ENCODE data around the gene ELOVL5.

Gene ELOVL5

DNA sequence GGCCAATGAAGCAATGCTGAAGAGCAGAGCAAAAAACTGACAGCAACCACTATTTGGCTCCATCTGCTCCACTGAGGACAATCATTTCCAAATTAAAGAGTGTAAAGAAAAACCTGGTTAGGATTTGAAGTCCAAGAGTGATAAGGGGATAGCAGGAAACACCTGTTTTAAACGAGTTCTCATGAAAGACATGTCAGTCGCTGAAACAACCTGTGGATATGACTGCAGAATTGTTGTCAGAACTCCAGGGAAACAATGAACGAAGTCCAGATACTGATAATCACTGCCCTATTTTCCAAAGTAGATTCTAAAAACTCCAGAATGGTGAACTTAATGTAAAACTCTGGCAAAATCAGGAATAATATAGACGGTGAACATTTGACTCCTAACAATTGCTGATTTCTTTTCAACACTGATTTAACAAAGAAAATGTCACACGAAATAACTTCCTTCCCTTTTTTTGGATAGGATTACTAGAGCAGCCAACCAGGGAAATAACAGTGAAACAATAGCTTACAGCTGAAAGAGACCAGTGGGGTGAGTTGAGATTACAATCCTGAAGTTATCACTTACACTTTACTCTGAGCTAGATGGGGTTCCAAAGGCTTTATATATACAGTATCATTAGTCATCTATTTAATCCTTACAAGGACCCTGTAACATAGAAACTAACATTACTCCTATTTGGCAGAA, 83.7 kb downstream of the ELOVL5 start:
- DNase-seq, result no peak

DNA sequence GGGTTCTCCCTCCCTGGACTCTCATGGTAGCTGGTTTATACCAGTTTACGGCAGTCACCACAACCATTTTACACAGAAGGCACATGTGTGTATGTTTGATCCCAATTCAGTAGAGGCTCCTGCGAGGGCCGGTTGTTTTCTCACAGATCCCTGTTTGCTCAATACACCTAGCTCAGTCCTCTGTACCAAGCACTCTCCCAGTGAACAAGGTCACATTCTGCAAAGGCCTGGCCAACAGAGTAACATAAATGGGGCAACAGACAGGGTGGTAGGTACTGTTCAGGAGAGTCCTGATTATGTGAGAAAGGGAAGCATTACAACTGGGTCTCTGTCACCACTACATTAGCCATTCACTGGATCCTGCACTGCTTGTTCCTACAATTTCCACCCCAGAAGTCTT, 84.4 kb downstream of the ELOVL5 start:
- no peak for DNase-seq

DNA sequence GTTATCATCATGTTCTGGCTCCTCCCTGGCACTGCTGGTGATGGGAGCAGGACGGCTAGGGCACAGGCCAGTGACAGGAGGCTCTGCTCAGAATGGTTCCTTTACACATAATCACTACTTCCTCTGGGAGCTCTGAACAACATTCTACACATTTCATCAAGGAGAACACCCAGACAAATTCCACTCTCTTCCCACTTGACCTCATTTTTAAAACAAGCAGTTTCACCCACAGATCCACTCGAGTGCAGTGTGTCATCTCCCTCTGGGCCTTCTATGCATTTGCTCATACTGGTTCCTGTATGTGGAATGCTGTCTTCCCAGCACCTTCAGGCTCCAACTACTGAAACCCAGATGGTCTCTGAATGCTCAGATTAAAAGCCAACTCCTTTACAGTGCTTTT, 84.8 kb downstream of the ELOVL5 start:
- DNase-seq, result no peak

DNA sequence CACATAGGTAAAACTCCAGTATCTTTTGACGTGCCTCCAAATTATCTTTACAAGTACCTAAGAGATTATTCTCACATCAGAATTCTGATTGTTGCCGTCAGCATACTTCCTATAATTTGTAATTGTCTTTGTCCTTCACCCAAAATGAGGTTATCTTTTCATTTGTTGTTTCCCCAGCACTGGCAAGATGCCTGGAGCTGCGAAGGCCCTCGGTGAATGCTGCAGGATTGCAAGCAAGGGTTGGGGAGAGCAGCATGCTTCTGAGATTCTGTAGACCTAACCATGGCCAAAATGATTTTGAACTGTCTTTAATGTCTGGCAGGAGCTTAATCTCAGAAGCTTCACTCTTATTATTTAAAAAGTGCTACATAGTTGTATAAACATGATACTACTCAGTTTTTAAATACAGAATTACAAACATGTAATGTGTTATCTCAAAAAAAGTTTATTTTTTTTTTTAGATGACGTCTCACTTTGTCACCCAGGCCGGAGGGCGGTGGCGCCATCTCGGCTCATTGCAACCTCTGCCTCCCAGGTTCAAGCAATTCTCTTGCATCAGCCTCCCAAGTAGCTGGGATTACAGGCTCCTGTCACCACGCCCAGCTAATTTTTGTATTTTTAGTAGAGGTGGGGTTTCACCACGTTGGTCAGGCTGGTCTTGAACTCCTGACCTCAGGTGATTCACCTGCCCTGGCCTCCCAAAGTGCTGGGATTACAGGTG, 88.7 kb downstream of the ELOVL5 start:
- DNase-seq, result no peak

DNA sequence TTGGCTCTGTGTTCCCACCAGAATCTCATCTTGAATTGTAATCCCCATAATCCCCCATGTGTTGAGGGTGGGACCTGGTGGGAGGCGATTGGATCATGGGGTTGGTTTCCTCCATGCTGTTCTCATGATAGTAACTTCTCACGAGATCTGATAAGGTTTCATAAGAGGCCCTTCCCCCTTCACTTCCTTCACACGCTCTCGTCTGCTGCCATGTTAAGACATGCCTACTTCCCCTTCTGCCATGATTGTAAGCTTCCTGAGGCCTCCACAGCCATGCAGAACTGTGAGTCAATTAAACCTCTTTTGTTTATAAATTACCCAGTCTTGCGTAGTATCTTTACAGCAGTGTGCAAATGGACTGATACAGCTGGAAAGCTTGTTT, 90.0 kb downstream of the ELOVL5 start:
- no peak for DNase-seq

DNA sequence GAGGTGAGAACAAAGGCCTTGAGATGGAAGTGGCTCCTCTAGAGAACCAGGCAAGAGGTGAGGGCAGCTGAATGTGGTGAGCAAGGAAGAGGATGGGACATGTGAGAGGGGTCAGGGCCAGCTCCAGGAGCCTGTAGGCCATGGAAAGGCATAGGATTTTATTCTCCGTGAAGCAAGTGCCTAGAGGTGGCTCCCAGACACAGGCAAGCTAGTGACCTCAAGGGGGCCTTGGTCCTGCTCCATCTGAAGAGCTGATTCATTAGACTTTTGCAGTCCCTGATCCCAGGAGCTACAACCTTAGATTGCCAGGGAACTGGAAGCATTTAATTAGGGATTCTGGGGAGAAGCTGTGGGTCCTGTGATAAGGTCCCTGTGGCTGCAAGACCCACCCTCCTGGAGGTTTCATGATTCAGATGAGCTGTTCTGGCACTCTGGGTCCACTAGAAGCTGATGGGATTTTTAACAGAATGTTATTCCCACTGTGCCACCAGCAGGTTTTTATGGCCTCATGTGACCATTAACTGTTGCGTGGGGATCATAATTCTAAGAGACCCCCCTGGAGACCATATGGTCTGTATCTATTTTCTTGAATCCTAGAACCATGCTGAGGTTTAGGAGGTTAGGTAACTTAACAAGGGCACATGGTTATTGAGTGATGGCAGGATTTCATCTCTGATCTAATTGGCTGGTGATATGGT, 90.5 kb downstream of the ELOVL5 start:
- DNase-seq, result no peak

DNA sequence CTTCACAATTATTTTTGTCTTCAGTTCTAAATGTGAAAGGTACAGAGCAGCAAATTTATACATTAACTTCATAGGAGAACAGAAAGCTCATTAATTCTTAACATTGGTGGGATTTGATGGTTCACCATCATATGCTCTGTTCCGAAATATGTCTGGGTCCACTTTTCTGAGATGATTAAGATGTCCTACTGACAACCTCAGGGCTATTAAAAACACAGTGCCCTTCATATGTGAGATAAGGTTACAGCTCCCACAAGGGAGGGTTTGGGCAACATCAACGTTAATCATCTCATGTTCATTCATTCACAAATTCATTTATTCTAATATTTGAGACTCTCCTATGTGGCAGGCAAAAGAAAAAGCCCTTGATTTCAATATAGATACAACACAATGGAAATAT, 91.2 kb downstream of the ELOVL5 start:
- no peak for DNase-seq

DNA sequence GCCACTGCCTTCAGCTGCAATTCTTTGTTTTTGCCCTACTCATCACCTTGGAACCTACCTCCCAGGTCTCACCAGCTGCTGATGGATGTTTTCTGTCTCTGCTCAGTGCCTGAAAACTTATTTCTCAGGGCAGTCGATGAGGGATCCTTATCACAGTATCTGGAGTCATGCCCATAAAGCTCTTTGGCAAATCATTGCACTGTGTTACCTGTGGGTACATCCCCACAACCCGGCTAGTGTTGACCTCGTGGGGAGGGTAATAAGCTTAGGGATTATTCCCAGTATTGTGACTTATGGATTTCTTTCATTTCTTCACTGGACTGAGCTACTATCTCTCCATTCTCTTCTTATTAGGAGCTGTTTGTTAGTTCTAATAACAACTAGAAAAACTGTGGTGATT, 91.7 kb downstream of the ELOVL5 start:
- DNase-seq, result no peak

DNA sequence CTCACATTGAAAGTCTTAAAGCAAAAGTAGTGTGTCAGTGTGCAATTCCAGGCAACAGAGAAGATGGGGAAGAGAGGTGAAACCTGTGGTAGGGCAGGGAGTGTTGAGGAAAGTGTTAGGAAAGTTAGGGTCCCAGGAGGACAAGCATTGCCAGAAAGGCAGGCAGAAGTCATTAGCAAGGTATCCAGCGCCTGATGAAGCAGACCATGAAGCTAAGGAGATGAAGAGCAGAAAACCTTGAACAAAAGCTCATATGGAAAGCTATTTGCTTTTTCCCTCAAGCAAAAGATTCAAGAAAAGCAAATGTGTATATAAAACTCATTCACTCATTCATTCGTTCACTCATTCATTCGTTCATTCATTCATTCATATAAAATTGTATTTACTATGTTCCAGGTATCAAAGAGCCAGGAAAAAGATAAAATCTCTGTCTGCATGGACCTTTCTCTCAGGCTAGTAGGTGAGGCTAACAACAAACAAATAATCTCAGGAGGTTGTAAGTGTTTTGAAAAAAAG, 96.5 kb downstream of the ELOVL5 start:
- DNase-seq, result no peak

DNA sequence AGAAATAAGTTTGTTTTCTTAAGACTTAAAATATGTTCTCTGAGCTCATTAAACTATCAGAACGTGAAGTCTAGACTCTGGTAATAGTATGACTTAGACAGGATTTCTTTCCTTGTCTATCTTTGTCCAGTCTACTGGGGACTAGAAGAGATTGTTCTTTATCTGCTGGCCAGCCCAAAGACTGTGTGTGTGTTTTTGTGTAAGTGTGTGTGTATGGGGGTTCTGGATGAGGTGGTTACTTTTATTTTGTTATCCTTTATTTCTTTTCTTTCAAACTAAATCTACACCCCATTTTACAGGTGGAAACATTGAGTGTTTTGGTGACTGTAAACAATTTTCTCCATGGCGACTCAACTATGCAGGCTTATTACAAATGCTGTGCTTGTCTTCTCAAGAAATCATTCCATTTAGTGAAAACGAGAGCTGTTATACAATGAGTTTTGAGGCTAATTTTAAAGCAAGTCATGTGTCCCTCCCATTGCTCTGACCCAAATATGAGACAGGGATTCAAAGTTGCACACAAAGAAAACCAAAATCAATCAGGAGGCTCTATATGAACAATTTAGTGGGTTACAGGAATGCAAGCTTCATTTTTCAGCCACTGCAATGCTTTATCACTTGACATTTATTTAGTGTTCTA, 97.6 kb downstream of the ELOVL5 start:
- DNase-seq, result no peak

DNA sequence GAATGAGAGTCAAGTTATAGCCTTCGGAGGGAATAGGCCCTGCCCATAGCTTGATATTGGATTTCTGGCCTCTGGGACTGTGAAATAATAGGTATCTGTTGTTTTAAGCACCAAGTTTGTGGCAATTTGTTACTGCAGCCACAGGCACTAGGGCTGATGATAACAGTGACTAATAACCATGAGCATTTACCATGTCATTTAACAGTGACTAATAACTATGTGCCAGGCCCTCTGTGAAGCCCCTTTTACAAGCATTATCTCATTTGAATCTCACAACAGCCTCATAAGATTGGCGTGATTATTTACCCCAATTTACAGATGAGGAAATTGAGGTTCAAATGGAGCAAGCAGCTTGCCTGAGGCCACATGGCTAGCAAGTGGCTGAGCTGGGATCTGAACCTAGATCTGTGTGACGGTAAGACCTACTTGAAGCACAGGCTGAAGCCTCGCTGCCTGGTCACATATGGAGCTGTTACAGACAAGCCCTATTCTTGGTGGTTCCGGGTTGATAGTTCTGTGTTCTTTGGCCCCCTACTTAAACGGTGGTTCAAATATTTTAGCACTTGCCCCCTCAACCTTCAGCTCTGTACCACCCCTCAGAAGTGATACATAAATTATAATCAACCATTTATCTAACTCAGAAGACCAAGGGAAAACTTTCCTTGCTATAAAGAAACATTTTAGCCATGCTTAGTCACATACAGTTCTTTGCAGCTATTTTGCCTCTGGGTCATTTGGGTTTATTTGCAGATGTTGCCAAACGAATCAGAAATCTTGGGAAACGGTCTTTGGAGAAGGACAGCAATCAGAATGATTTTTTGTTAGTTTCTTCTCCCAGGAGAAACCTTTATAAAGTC, 98.3 kb downstream of the ELOVL5 start:
- DNase-seq, result no peak

DNA sequence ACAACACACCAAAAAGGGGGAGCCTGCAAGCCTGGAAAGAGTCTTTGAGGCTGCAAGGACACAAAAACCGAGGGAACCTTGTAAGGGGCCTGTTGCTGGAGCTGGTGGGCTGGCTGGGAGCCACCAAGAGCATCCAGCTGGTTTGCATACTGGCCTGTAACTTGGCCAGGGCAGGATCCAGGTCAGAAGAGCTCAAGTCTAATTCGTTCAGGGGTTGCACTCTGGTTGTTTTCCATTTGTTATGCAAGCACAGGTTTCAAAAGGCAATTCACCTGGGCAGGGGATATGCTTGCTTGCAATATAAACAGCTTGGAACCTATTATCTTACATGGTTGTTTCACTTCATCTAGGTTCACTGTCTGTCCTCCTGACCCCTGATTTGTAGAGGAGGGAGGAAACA, 101.8 kb downstream of the ELOVL5 start:
- no peak for DNase-seq

DNA sequence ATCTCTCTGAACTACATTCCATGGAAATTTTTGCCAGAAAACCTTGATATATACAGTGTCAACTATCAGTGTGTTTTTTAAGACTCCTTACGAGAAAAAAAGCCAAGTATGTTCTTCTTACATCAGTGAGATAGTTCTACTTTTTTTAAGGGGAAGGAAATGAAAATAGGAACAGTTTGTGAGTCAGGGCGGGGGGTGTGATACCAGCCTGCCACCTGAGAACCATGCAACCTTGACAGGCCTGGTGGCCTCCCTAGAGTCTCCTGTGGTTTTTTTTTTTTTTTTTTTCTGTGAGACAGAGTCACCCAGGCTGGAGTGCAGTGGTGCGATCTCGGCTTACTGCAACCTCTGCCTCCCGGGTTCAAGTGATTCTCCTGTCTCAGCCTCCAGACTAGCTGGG, 103.8 kb downstream of the ELOVL5 start:
- DNase-seq, result no peak

DNA sequence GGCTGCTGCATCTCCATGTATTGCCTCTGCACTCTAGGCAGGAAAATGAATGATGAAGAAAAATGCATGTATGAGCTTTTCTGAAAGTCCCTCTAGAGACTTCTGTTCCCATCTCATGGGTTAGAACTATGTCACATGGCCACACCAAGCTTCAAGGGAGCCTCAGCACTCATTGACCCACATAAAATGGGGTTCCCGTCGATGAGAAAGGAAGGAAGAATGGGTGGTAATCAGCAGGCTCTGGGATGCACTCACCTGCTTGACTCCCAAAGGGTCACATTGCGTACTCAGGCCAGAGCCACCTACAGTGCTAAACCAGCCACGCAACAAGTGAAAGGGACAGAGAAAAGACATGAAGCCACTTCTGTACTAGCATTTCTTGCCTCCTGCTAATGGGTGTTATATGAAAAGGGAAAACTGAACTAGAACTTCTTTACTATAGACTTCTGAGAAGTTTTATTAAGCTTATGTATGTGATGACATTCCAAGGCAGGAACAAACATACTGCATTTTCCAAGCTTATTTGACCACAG, 104.3 kb downstream of the ELOVL5 start:
- no peak for DNase-seq

DNA sequence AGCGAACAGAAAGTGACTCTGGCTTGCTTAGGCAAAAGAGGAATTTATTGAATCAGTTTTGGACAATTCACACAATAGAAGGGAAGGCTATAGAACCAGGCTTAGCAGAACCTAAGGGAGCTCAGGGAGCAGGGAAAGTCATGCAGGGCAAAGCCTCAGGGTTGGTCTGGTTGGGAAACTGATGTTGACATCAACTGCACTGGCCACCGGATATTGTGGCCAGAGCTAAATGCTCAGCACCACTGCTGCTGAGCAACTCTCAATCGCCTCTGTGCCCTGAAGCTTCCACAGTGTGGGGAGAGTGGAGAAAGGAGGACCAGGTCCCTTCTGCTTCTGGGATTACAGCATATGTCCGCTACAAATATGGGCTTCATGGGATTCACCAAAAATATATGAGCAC, 106.8 kb downstream of the ELOVL5 start:
- no peak for DNase-seq

DNA sequence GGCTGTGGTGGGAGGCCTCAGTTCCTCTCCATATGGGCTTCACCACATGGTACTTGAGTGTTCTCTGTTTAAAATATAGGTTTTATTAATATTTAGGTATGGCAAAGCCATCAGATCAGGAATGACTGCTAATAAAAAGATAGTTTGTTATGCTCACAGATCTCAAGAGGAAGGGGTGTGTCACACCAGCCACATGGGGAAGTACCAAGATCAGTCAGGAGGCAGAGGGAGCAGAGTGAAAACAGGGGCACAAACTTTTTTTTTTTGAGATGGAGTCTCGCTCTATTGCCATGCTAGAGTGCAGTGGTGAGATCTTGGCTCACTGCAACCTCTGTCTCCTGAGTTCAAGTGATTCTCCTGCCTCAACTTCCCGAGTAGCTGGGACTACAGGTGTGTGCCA, 108.0 kb downstream of the ELOVL5 start:
- no peak for DNase-seq

DNA sequence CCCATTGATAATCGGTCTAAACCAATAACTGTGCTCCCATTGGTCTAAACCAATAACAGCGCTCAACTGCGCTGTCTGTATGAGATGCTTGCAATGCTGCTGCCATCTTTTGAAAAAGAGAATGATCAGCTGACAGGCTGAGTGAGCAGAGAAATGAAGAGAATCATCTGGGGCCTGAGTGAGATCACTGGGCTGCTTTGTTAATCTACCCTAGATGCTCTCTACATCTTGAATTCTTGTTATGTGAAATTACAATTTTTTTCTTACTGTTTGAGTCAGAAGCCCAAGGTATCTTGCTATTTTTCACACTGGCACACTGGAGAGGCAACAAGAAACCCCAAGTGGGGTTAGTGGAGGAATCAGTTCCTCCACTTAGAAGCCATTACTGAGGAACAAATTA, 108.6 kb downstream of the ELOVL5 start:
- DNase-seq, result no peak

DNA sequence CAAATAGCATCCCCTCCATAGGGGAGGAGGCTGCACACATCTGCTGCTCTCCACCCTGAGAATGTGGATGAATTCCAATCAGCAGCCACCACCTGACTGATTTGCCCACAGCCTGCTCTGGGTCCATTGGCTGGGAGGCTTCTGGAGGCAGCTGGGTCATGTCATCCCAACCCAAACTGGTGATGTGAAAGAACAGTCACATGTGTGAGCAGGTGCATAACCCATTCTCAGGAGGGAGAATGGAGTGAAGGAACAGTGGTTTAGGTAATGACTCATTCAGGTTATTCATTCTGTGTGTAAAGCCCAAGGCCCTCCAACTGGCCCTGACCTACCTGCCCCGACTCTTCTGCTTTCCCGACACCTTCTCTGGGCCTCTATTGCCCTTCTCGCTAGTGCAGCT, 109.2 kb downstream of the ELOVL5 start:
- DNase-seq, result no peak

DNA sequence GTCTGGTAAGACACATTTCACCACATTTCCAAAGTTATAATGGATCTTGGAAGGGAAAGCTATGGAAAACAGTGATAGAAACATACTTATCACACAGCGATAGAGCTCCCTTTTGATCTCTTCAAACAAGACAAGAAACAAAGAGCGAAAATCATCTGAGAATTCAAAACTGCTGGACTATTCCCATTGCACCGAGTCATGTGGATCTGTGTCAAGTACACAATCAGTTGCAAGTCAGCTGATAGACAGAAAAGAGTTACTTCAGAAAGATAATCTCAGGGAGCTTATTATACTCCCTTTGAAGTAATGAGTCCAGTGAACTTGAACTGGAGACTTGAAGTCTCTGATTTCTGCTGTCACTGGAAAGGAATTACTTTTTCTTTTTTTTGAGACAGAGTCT, 110.4 kb downstream of the ELOVL5 start:
- DNase-seq, result no peak

DNA sequence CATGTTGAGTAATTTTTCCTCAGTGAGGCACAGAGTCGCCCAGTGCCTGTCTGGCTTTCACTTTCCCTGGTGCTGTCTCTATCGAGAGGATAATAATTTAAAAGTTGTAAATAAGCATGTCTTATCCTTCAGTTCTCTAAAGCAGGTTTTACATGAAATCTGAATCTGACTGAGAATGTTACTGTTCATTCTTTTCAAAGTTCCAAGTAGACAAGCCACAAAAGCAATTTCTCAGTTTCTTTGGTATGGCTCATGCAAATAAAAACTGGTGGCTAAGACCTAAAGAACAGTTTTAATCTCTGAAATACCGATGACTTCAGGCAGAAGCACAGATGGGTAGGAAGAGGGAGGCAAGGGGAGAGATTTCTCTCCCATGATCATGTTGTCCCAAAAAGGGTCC, 112.5 kb downstream of the ELOVL5 start:
- no peak for DNase-seq

DNA sequence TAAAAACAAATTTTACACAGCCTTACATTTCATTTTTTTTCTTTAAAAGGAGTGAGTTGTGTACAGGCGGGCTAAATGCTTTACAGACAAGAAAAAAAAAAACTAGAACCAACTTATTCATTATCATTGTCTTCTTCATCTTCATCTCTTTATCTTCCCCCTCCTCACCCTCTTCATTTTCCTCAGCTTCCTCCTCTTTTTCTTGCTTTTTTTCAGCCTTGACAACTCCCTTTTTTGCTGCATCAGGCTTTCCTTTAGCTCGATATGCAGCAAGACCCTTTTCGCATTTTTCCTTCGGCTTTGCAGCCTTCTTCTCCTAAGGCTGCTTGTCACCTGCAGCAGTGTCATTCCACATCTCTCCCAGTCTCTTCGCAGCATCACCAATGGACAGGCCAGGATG, 113.2 kb downstream of the ELOVL5 start:
- no peak for DNase-seq

DNA sequence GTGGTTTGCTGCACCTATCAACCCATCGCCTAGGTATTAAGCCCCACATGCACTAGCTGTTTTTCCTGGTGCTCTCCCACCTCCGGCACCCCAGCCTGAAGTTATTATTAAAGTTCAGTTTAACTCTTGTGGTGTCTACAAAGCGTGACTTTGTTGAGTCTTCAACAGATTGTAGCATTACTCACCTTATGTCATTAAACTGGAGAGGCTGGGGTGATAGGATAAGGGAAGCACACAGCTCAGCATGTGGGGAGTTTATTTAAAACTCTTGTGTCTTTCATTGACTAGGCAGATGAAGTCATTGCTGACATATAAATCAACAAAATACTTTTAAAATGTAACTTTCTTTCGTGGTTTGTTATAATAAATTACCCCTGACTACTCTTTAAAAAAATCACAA, 115.4 kb downstream of the ELOVL5 start:
- DNase-seq, result no peak
